ENCODE results near the gene MPND. TPM values are rescaled to one million over a fixed set of nuclear protein-coding genes. Genes with fewer than 3 reads are reported as not detected.

MPND gene
- total RNA-seq, 1 donor from 2014 or later: 25.2 TPM

GRCh38 chr19:4373013-4373367 is 29.6 kb downstream of the MPND start:
- no peaks in the 10 kb centered on the region for H3K27me3 Mint-ChIP-seq
- ChIA-PET CTCF (no interaction called here), POLR2A (no interaction called here)
- no peak overlapping the region for H3K27ac Mint-ChIP-seq
- DNase-seq: no peak
- H3K36me3 Mint-ChIP-seq (ENCODE audit: low read depth): no peaks in the 10 kb centered on the region
- H3K4me3 Mint-ChIP-seq: peak overlapping the region; percentile 28
- ATAC-seq (ENCODE audit: low read depth): no peak
- intact Hi-C loops (cut with micrococcal nuclease): no loop called here
- peaks cover 95% of the 10 kb centered on the region for H3K4me1 Mint-ChIP-seq
- TF ChIP-seq, protein P1, sequence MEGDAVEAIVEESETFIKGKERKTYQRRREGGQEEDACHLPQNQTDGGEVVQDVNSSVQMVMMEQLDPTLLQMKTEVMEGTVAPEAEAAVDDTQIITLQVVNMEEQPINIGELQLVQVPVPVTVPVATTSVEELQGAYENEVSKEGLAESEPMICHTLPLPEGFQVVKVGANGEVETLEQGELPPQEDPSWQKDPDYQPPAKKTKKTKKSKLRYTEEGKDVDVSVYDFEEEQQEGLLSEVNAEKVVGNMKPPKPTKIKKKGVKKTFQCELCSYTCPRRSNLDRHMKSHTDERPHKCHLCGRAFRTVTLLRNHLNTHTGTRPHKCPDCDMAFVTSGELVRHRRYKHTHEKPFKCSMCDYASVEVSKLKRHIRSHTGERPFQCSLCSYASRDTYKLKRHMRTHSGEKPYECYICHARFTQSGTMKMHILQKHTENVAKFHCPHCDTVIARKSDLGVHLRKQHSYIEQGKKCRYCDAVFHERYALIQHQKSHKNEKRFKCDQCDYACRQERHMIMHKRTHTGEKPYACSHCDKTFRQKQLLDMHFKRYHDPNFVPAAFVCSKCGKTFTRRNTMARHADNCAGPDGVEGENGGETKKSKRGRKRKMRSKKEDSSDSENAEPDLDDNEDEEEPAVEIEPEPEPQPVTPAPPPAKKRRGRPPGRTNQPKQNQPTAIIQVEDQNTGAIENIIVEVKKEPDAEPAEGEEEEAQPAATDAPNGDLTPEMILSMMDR (IDR thresholded peaks at IDR 0.05): no peak
- no peaks in the 10 kb centered on the region for H3K9me3 Mint-ChIP-seq

- H3K9me3 Mint-ChIP-seq: no peaks in the 10 kb centered on the region
- ChIA-PET CTCF (no interaction called here), POLR2A (no interaction called here)
- intact Hi-C loops (cut with micrococcal nuclease): no loop called here
- H3K27ac Mint-ChIP-seq: peak overlapping the region; percentile 62
- peaks cover 94% of the 10 kb centered on the region for H3K4me1 Mint-ChIP-seq
- DNase-seq (no peak), ATAC-seq (ENCODE audit: low read depth) (no peak)
- H3K27me3 Mint-ChIP-seq: no peaks in the 10 kb centered on the region
- peak overlapping the region; percentile 47 for H3K4me3 Mint-ChIP-seq
- TF ChIP-seq, protein P1 (IDR thresholded peaks at IDR 0.05): no peak
- H3K36me3 Mint-ChIP-seq (ENCODE audit: low read depth): no peaks in the 10 kb centered on the region
Observed at GRCh38 chr19:4373601-4374497, 30.5 kb downstream of the MPND start.

- peaks cover 95% of the 10 kb centered on the region for H3K4me1 Mint-ChIP-seq
- peak overlapping the region; percentile 65 for H3K27ac Mint-ChIP-seq
- no peak for ATAC-seq (ENCODE audit: low read depth)
- ChIA-PET POLR2A (interaction anchor here (0.6 to 1.5 kb wide), 3 partner anchors 24 to 97 kb away, joined by 4 to 13 read pairs (median 7); partner anchors contain the start of gene MPND), CTCF (interaction anchor here (1.0 to 4.1 kb wide), 5 partner anchors 10 to 108 kb away, joined by 3 to 18 read pairs (median 3); partner anchors contain the start of gene SH3GL1)
- TF ChIP-seq, protein P1 (IDR thresholded peaks at IDR 0.05): no peak
- no peaks in the 10 kb centered on the region for H3K9me3 Mint-ChIP-seq
- intact Hi-C loops (cut with micrococcal nuclease): loop anchor here (1.0 kb wide), 1 partner anchor 26 kb away; the partner anchor contains the start of gene SH3GL1
- H3K27me3 Mint-ChIP-seq: no peaks in the 10 kb centered on the region
- DNase-seq: no peak
- peak overlapping the region; percentile 73 for H3K4me3 Mint-ChIP-seq
- H3K36me3 Mint-ChIP-seq (ENCODE audit: low read depth): no peaks in the 10 kb centered on the region
Observed at GRCh38 chr19:4374498-4375163, 31.3 kb downstream of the MPND start.

DNA sequence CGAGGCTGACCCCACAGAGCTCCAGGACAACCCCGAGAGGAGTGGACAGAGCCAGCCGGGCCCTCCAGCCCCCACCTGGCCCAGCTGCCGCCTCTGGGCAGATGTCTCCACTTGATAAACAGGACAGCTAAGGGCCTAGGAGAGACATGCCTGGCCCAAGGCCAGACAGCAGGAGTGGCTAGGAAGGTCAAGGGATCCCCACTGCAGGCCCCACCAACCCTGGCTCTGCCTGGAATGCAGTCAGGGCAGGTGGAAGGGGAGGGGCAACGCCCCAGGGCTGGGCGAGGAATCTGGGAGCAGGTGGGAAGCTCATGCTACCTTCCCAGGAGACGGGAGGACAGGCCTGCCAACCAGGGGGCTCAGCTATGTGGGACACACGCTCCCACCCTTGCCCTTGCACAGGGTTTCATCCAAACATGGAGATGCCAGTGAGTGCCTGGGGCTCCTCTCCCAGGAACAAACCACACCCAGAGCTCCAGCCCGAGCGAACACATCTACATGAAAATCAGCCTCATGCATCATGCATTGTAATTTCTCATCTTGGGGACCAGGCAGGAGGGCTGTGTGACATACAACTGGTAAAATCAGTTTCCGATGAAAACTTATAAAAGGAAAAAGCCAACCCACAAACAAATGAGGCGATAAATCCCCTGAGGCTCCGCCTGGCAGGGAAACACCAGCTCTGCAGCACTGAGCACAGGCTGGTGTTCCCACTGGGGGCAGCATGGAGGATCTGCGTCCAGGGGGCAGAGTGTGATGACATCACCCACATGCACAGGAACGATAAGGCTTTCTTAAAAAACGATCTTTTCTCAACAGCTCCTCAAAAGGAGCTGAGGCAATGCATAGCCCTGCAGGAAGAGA is 32.0 kb downstream of the MPND start:
- Mint-ChIP-seq H3K4me1 (peaks cover 95% of the 10 kb centered on the region), H3K4me3 (peak overlapping the region; percentile 73), H3K27me3 (no peaks in the 10 kb centered on the region), H3K36me3 (ENCODE audit: low read depth) (no peaks in the 10 kb centered on the region), H3K27ac (peak overlapping the region; percentile 65), H3K9me3 (no peaks in the 10 kb centered on the region)
- DNase-seq: peak; percentile 59
- TF ChIP-seq, protein P1 (IDR thresholded peaks at IDR 0.05): no peak
- ChIA-PET POLR2A (interaction anchor here (0.6 to 1.7 kb wide), 7 partner anchors 12 to 128 kb away, joined by 3 to 13 read pairs (median 4); partner anchors contain the start of genes MPND, UBXN6 and YJU2), CTCF (interaction anchor here (1.0 to 4.1 kb wide), 6 partner anchors 10 to 108 kb away, joined by 3 to 18 read pairs (median 4); partner anchors contain the start of gene SH3GL1)
- peak; percentile 78 for ATAC-seq (ENCODE audit: low read depth)
- intact Hi-C loops (cut with micrococcal nuclease): loop anchor here (1.0 kb wide), 1 partner anchor 25 kb away; the partner anchor contains the start of gene SH3GL1

Measured in activated B cell treated with CpG ODN at 0.5 μM for 24 hours (primary cell).